DMS114 treated with DMSO at 0.1 percent for 48 hours (cell line): ENCODE data around the gene COPS3.
A peak's percentile ranks its signal among the peaks of the same experiment; 100 is the strongest.

Source experiments
- DNase-seq: peaks from one replicate; lab custom pipeline; 2025; ENCODE audit not compliant: unreplicated experiment; lab: John Stamatoyannopoulos, UW

Gene COPS3

GRCh38 chr17:17280613-17281549, at the start of gene COPS3:
TSS of gene COPS3 (minus strand) at chr17:17281246. CDS start at chr17:17281186, 60 bp downstream.
- DNase-seq: peak; percentile 63

GRCh38 chr17:17328251-17328650, 47.2 kb upstream of the COPS3 start:
- DNase-seq: no peak

- DNase-seq: no peak
These were observed 45.3 kb upstream of the COPS3 start for GRCh38 chr17:17326275-17326875.

- no peak for DNase-seq
These were observed 44.8 kb upstream of the COPS3 start for GRCh38 chr17:17325816-17326215.

GRCh38 chr17:17325228-17325627, 44.2 kb upstream of the COPS3 start:
- DNase-seq: no peak

GRCh38 chr17:17324616-17325015, 43.6 kb upstream of the COPS3 start:
- DNase-seq: no peak

- DNase-seq: no peak
These were observed 41.8 kb upstream of the COPS3 start for GRCh38 chr17:17322516-17323510.

- DNase-seq: no peak
These were observed 40.4 kb upstream of the COPS3 start for GRCh38 chr17:17321356-17322025.

- DNase-seq: no peak
These were observed 39.8 kb upstream of the COPS3 start for GRCh38 chr17:17320911-17321220.

- no peak for DNase-seq
These were observed 39.3 kb upstream of the COPS3 start for GRCh38 chr17:17320188-17320910.

GRCh38 chr17:17315142-17315821, 34.2 kb upstream of the COPS3 start:
- DNase-seq: no peak

- no peak for DNase-seq
These were observed 33.5 kb upstream of the COPS3 start for GRCh38 chr17:17314501-17315071.

- DNase-seq: no peak
These were observed 32.4 kb upstream of the COPS3 start for GRCh38 chr17:17313350-17313991.

GRCh38 chr17:17309356-17309755, 28.3 kb upstream of the COPS3 start:
- DNase-seq: no peak

- no peak for DNase-seq
These were observed 24.3 kb upstream of the COPS3 start for GRCh38 chr17:17305281-17305801.

GRCh38 chr17:17304521-17304985, 23.5 kb upstream of the COPS3 start:
- no peak for DNase-seq

GRCh38 chr17:17303847-17304490, 22.9 kb upstream of the COPS3 start:
- no peak for DNase-seq
